Mesendoderm (in vitro differentiated cells): ENCODE measurements around the gene CLMP.
A peak's percentile ranks its signal among the peaks of the same experiment; 100 is the strongest.

Experiments
- DNase-seq: peaks from one replicate; pipeline ENCODE4 v3.0.0; 2013
- H2AK5ac ChIP-seq: 2 replicates; pipeline ENCODE4 v1.6.1; 2013; ENCODE audit warnings: low read length, inconsistent platforms
- H2BK120ac ChIP-seq: 2 replicates; pipeline ENCODE4 v1.6.1; 2013; ENCODE audit warnings: low read depth, mild to moderate bottlenecking, low read length, moderate library complexity, mixed read lengths
- H2BK15ac ChIP-seq: replicated peaks from 2 replicates; pipeline ENCODE4 v1.6.1; 2013; ENCODE audit warnings: low read depth, mild to moderate bottlenecking, moderate library complexity
- H2BK5ac ChIP-seq: 2 replicates; pipeline ENCODE4 v1.6.1; 2013; ENCODE audit warnings: low read length, inconsistent platforms
- H3K18ac ChIP-seq: 2 replicates; pipeline ENCODE4 v1.6.1; 2013; ENCODE audit warnings: mild to moderate bottlenecking, low read length, mixed read lengths
- H3K23ac ChIP-seq: one replicate; pipeline ENCODE4 v1.6.1; 2013; ENCODE audit warnings: low read length
- H3K27ac ChIP-seq: 2 replicates; pipeline ENCODE4 v1.5.1; 2013; ENCODE audit warnings: low read depth, mild to moderate bottlenecking, inconsistent platforms, low read length, moderate library complexity
- H3K27me3 ChIP-seq: 2 replicates; pipeline ENCODE4 v1.6.1; 2013; ENCODE audit warnings: low read length, control low read depth, mild to moderate bottlenecking, inconsistent platforms; ENCODE audit not compliant: insufficient read depth, poor library complexity
- H3K36me3 ChIP-seq: 2 replicates; pipeline ENCODE4 v1.6.1; 2013; ENCODE audit warnings: low read length, inconsistent platforms; ENCODE audit not compliant: control insufficient read depth, insufficient read depth
- H3K4ac ChIP-seq: one replicate; pipeline ENCODE4 v1.6.1; 2013; ENCODE audit warnings: low read depth, mild to moderate bottlenecking, low read length, moderate library complexity
- H3K4me1 ChIP-seq: 2 replicates; pipeline ENCODE4 v1.6.1; 2013; ENCODE audit warnings: low read depth, low read length, inconsistent platforms; ENCODE audit not compliant: control insufficient read depth
- H3K4me2 ChIP-seq: 2 replicates; pipeline ENCODE4 v1.6.1; 2013; ENCODE audit warnings: low read length
- H3K4me3 ChIP-seq: 2 replicates; pipeline ENCODE4 v1.5.1; 2013; ENCODE audit warnings: mild to moderate bottlenecking, low read length
- H3K56ac ChIP-seq: one replicate; pipeline ENCODE4 v1.6.1; 2013; ENCODE audit warnings: low read length
- H3K79me1 ChIP-seq: 2 replicates; pipeline ENCODE4 v1.6.1; 2013; ENCODE audit warnings: low read length, inconsistent platforms
- H3K79me2 ChIP-seq: 2 replicates; pipeline ENCODE4 v1.6.1; 2013; ENCODE audit warnings: mild to moderate bottlenecking, low read length; ENCODE audit not compliant: control insufficient read depth, insufficient read depth
- H3K9ac ChIP-seq: 2 replicates; pipeline ENCODE4 v1.6.1; 2013; ENCODE audit warnings: low read length, inconsistent platforms
- H4K5ac ChIP-seq: one replicate; pipeline ENCODE4 v1.6.1; 2013; ENCODE audit warnings: low read length
- H4K8ac ChIP-seq: one replicate; pipeline ENCODE4 v1.6.1; 2013; ENCODE audit warnings: low read depth, mild to moderate bottlenecking, control low read depth, low read length, moderate library complexity
- WGBS: extraction: QIAGEN DNeasy Blood & Tissue Kit; methylation state at CpG from one replicate; pipeline ENCODE4 v1.1.7; 2013; ENCODE audit warnings: low lambda C conversion rate, missing lambda C conversion rate; ENCODE audit not compliant: insufficient coverage; ENCODE audit errors: extremely low coverage; 5-methylcytosine and 5-hydroxymethylcytosine counted together

The CLMP gene

GRCh38 chr11:123187248-123187647 is 7.8 kb downstream of the CLMP start:
- Histone ChIP-seq H3K4me2 (no peak overlapping the region), H3K23ac (peak overlapping the region; percentile 29), H3K56ac (no peak overlapping the region), H2BK15ac (no peak overlapping the region), H2BK120ac (no peak overlapping the region), H3K4ac (no peak overlapping the region), H3K27me3 (no peaks in the 10 kb centered on the region), H3K36me3 (no peaks in the 10 kb centered on the region), H3K9ac (no peak overlapping the region), H3K4me1 (peaks cover 15% of the 10 kb centered on the region), H3K18ac (no peak overlapping the region), H3K4me3 (no peak overlapping the region), H2AK5ac (no peak overlapping the region), H4K5ac (no peak overlapping the region), H3K79me1 (peaks cover 38% of the 10 kb centered on the region), H2BK5ac (no peak overlapping the region), H3K79me2 (peaks cover 38% of the 10 kb centered on the region), H3K27ac (no peak overlapping the region), H4K8ac (no peak overlapping the region)
- WGBS = no CpG with 5 or more reads among the region's 4 CpGs
- DNase-seq = no peak

- Histone ChIP-seq H3K9ac (no peak overlapping the region), H3K56ac (no peak overlapping the region), H3K27ac (no peak overlapping the region), H4K5ac (no peak overlapping the region), H3K36me3 (no peaks in the 10 kb centered on the region), H2BK5ac (no peak overlapping the region), H2BK120ac (no peak overlapping the region), H3K23ac (no peak overlapping the region), H2BK15ac (no peak overlapping the region), H3K27me3 (no peaks in the 10 kb centered on the region), H3K4me3 (no peak overlapping the region), H3K4me1 (peaks cover 15% of the 10 kb centered on the region), H4K8ac (no peak overlapping the region), H3K18ac (no peak overlapping the region), H3K79me1 (peaks cover 33% of the 10 kb centered on the region), H2AK5ac (no peak overlapping the region), H3K4ac (no peak overlapping the region), H3K4me2 (no peak overlapping the region), H3K79me2 (peaks cover 34% of the 10 kb centered on the region)
- DNase-seq = peak; percentile 56
- no CpG with 5 or more reads among the region's 8 CpGs for WGBS
Observed at GRCh38 chr11:123186286-123186685, 8.8 kb downstream of the CLMP start.

- Histone ChIP-seq H3K9ac (peak overlapping the region; percentile 27), H3K23ac (peak overlapping the region; percentile 70), H3K18ac (no peak overlapping the region), H3K36me3 (no peaks in the 10 kb centered on the region), H3K27me3 (no peaks in the 10 kb centered on the region), H3K79me2 (peaks cover 36% of the 10 kb centered on the region), H2AK5ac (peak overlapping the region; percentile 85), H2BK15ac (no peak overlapping the region), H4K5ac (no peak overlapping the region), H3K4me2 (no peak overlapping the region), H3K4me3 (no peak overlapping the region), H2BK120ac (no peak overlapping the region), H3K4me1 (peaks cover 15% of the 10 kb centered on the region), H3K56ac (peak overlapping the region; percentile 80), H3K27ac (no peak overlapping the region), H3K4ac (no peak overlapping the region), H4K8ac (no peak overlapping the region), H3K79me1 (peaks cover 34% of the 10 kb centered on the region), H2BK5ac (peak overlapping the region; percentile 41)
- peak; percentile 78 for DNase-seq
- WGBS = no CpG with 5 or more reads among the region's 12 CpGs
Observed at GRCh38 chr11:123185326-123185725, 9.7 kb downstream of the CLMP start.

- Histone ChIP-seq H3K18ac (peak overlapping the region; percentile 23), H4K8ac (no peak overlapping the region), H2BK120ac (no peak overlapping the region), H3K4me2 (no peak overlapping the region), H3K79me2 (peaks cover 34% of the 10 kb centered on the region), H3K36me3 (peaks cover 3% of the 10 kb centered on the region), H2BK5ac (no peak overlapping the region), H3K23ac (peak overlapping the region; percentile 3), H3K56ac (peak overlapping the region; percentile 80), H3K9ac (no peak overlapping the region), H2BK15ac (no peak overlapping the region), H3K27ac (no peak overlapping the region), H4K5ac (no peak overlapping the region), H3K4ac (no peak overlapping the region), H3K27me3 (no peaks in the 10 kb centered on the region), H3K4me3 (no peak overlapping the region), H3K4me1 (peaks cover 15% of the 10 kb centered on the region), H2AK5ac (no peak overlapping the region), H3K79me1 (peaks cover 36% of the 10 kb centered on the region)
- WGBS = no CpG with 5 or more reads among the region's 6 CpGs
- no peak for DNase-seq
Observed at GRCh38 chr11:123184531-123184930, 10.5 kb downstream of the CLMP start.

- Histone ChIP-seq H3K4me1 (peaks cover 9% of the 10 kb centered on the region), H3K18ac (no peak overlapping the region), H3K36me3 (peaks cover 3% of the 10 kb centered on the region), H3K23ac (no peak overlapping the region), H3K4me2 (no peak overlapping the region), H3K4me3 (no peak overlapping the region), H4K5ac (no peak overlapping the region), H2BK5ac (no peak overlapping the region), H3K27ac (no peak overlapping the region), H2BK120ac (no peak overlapping the region), H3K9ac (no peak overlapping the region), H3K79me2 (peaks cover 34% of the 10 kb centered on the region), H2AK5ac (no peak overlapping the region), H3K79me1 (peaks cover 38% of the 10 kb centered on the region), H2BK15ac (no peak overlapping the region), H3K27me3 (no peaks in the 10 kb centered on the region), H4K8ac (no peak overlapping the region), H3K56ac (no peak overlapping the region), H3K4ac (no peak overlapping the region)
- DNase-seq = no peak
- WGBS = no CpG with 5 or more reads among the region's 6 CpGs
Observed at GRCh38 chr11:123183391-123184099, 11.5 kb downstream of the CLMP start.
